Liver (tissue), 9 donors: ENCODE data around the gene CPO. TPM values are rescaled to one million over a fixed set of nuclear protein-coding genes. Genes with fewer than 3 reads are reported as not detected.

Experiments
- DNase-seq: peaks from one replicate; pipeline ENCODE4 v3.0.0-alpha.2; 2017; ENCODE audit warnings: low spot score
- H3K27ac ChIP-seq, 2 donors: one replicate each; pipeline ENCODE4 v1.7.0; 2013; ENCODE audit warnings: inconsistent platforms in 2 of 2, low read length in 2 of 2, control low read depth in 1 of 2, low read depth in 1 of 2, mild to moderate bottlenecking in 1 of 2
- H3K27me3 ChIP-seq, 4 donors: one replicate each; pipeline versions ENCODE4 v1.6.1 to v1.7.0; 2013; ENCODE audit warnings: low read length in 3 of 4, inconsistent platforms in 1 of 4, mild to moderate bottlenecking in 1 of 4, moderate library complexity in 1 of 4; ENCODE audit not compliant: control insufficient read depth in 4 of 4, insufficient read depth in 4 of 4
- H3K36me3 ChIP-seq, 4 donors: one replicate each; pipeline versions ENCODE4 v1.6.1 to v1.7.0; 2013; ENCODE audit warnings: low read length in 3 of 4, mild to moderate bottlenecking in 3 of 4, low read depth in 1 of 4, moderate library complexity in 1 of 4; ENCODE audit not compliant: control insufficient read depth in 4 of 4, insufficient read depth in 3 of 4
- H3K4me1 ChIP-seq, 4 donors: one replicate each; pipeline versions ENCODE4 v1.6.1 to v1.7.0; 2013; ENCODE audit warnings: low read length in 3 of 4, mild to moderate bottlenecking in 3 of 4, moderate library complexity in 1 of 4; ENCODE audit not compliant: control insufficient read depth in 4 of 4, insufficient read depth in 4 of 4
- H3K4me3 ChIP-seq, 3 donors: one replicate each; pipeline versions ENCODE4 v1.6.1 to v1.7.0; 2013; ENCODE audit warnings: low read length in 3 of 3, control low read depth in 1 of 3, low read depth in 1 of 3, mild to moderate bottlenecking in 1 of 3
- H3K9ac ChIP-seq, 2 donors: one replicate each; pipeline ENCODE4 v1.7.0; 2013; ENCODE audit warnings: low read length in 2 of 2, mild to moderate bottlenecking in 2 of 2, moderate library complexity in 2 of 2, control low read depth in 1 of 2, low read depth in 1 of 2
- H3K9me3 ChIP-seq, 4 donors: one replicate each; pipeline versions ENCODE4 v1.6.1 to v1.7.0; 2013; ENCODE audit warnings: low read length in 3 of 4; ENCODE audit not compliant: control insufficient read depth in 4 of 4
- ATF3 ChIP-seq: IDR thresholded peaks from 2 replicates; pipeline ENCODE4 v1.6.1; 2016; ENCODE audit warnings: antibody characterized with exemption
- CTCF ChIP-seq: fragments of 150-350 bp; IDR thresholded peaks from 2 replicates; pipeline ENCODE4 v1.5.1; 2017; ENCODE audit warnings: improper control_type of control experiment, low read depth, low read length; ENCODE audit not compliant: missing input control
- EGR1 ChIP-seq, 2 donors: IDR thresholded peaks; 2 replicates each; pipeline ENCODE4 v1.6.1; 2016 to 2018; ENCODE audit warnings: antibody characterized with exemption in 2 of 2, low read depth in 2 of 2
- FOXA1 ChIP-seq: IDR thresholded peaks from 2 replicates; pipeline ENCODE4 v1.6.1; 2016; ENCODE audit warnings: antibody characterized with exemption
- FOXA2 ChIP-seq: IDR thresholded peaks from 2 replicates; pipeline ENCODE4 v1.6.1; 2016; ENCODE audit warnings: antibody characterized with exemption
- GABPA ChIP-seq, 2 donors: IDR thresholded peaks in 1 of 2; conservative IDR thresholded peaks in 1 of 2; 2 replicates each; pipeline ENCODE4 v1.6.1; 2016; ENCODE audit warnings: antibody characterized with exemption in 2 of 2, mild to moderate bottlenecking in 1 of 2, moderate library complexity in 1 of 2
- HNF4A ChIP-seq, 2 donors: conservative IDR thresholded peaks; 2 replicates each; pipeline ENCODE4 v1.6.1; 2016; ENCODE audit warnings: antibody characterized with exemption in 2 of 2, mild to moderate bottlenecking in 2 of 2
- JUND ChIP-seq, 2 donors: IDR thresholded peaks; 2 replicates each; pipeline ENCODE4 v1.6.1; 2016; ENCODE audit warnings: antibody characterized with exemption in 2 of 2
- MAX ChIP-seq: IDR thresholded peaks from 2 replicates; pipeline ENCODE4 v1.6.1; 2016; ENCODE audit warnings: antibody characterized with exemption
- NR2F2 ChIP-seq: IDR thresholded peaks from 2 replicates; pipeline ENCODE4 v1.6.1; 2016; ENCODE audit warnings: antibody characterized with exemption
- RAD21 ChIP-seq, 2 donors: IDR thresholded peaks; 2 replicates each; pipeline ENCODE4 v1.6.1; 2016; ENCODE audit warnings: antibody characterized with exemption in 2 of 2, mild to moderate bottlenecking in 2 of 2
- RXRA ChIP-seq, 2 donors: IDR thresholded peaks; 2 replicates each; pipeline ENCODE4 v1.6.1; 2017 to 2018; ENCODE audit warnings: antibody characterized with exemption in 2 of 2, mild to moderate bottlenecking in 1 of 2
- SP1 ChIP-seq: IDR thresholded peaks from 2 replicates; pipeline ENCODE4 v1.6.1; 2018; ENCODE audit warnings: antibody characterized with exemption, mild to moderate bottlenecking
- TAF1 ChIP-seq: conservative IDR thresholded peaks from 2 replicates; pipeline ENCODE4 v1.6.1; 2016; ENCODE audit warnings: antibody characterized with exemption, mild to moderate bottlenecking
- YY1 ChIP-seq: IDR thresholded peaks from 2 replicates; pipeline ENCODE4 v1.6.1; 2016; ENCODE audit warnings: antibody characterized with exemption, mild to moderate bottlenecking
- ZBTB33 ChIP-seq: IDR thresholded peaks from 2 replicates; pipeline ENCODE4 v1.6.1; 2016; ENCODE audit warnings: antibody characterized with exemption
- WGBS: extraction: QIAGEN DNeasy Blood & Tissue Kit; methylation state at CpG from one replicate; pipeline ENCODE4 v1.1.7; 2013; 5-methylcytosine and 5-hydroxymethylcytosine counted together
- polyA plus RNA-seq, 2 donors: library from polyadenylated mRNA; stranded (reverse) in 1 of 2; unstranded in 1 of 2; fragments of 200-250 nt in 1 of 2; fragments of >200 nt in 1 of 2; fragmentation: Nextera tagmentation in 1 of 2; extraction: Ambion mirVana in 1 of 2; gene quantifications; one replicate each; pipeline versions ENCODE4 v1.2.1 to v1.2.3, GENCODE V29; 2013 to 2015
- total RNA-seq, 2 donors: library from RNA; depleted of rRNA; stranded (reverse); fragments of >200 nt; gene quantifications; one replicate each; pipeline ENCODE4 v1.2.3, GENCODE V29; 2014
- donor health status: healthy.
- donor health status: healthy.
- donor health status: healthy.
- donor health status: healthy.
- donor health status: healthy.

Gene CPO
- total and polyA plus RNA-seq, 4 donors, result 0.07 to 0.31 (median 0.25) TPM; not detected in 1

GRCh38 chr2:206955253-206955652 is 15.9 kb downstream of the CPO start:
- DNase-seq, result no peak
- no peaks in the 10 kb centered on the region for H3K27me3 ChIP-seq
- H3K4me3 ChIP-seq, result no peak overlapping the region
- peaks cover 0 to 5% (median 0%) of the 10 kb centered on the region in 4 donors for H3K9me3 ChIP-seq
- H3K36me3 ChIP-seq, result no peaks in the 10 kb centered on the region
- H3K9ac ChIP-seq, result no peak overlapping the region
- no peaks in the 10 kb centered on the region for H3K4me1 ChIP-seq
- H3K27ac ChIP-seq, result no peak overlapping the region
- TF ChIP-seq ATF3 (no peak), HNF4A (conservative IDR thresholded peaks at IDR 0.05) (peak in 1 of 2 donors; percentile 21), RAD21 (IDR thresholded peaks at IDR 0.05) (no peak), NR2F2 (no peak), FOXA1 (no peak), ZBTB33 (no peak)

- no peak overlapping the region for H3K9ac ChIP-seq
- no peak overlapping the region for H3K27ac ChIP-seq
- H3K4me3 ChIP-seq, result no peak overlapping the region
- no peaks in the 10 kb centered on the region for H3K36me3 ChIP-seq
- 89% methylated on average over 3 of the region's 3 CpGs for WGBS
- no peaks in the 10 kb centered on the region for H3K27me3 ChIP-seq
- DNase-seq, result no peak
- peaks cover 0 to 5% (median 3%) of the 10 kb centered on the region in 4 donors for H3K4me1 ChIP-seq
- TF ChIP-seq RAD21 (IDR thresholded peaks at IDR 0.05) (no peak), SP1 (no peak), MAX (no peak), RXRA (IDR thresholded peaks at IDR 0.05) (no peak), CTCF (no peak)
- peaks cover 0 to 5% (median 0%) of the 10 kb centered on the region in 4 donors for H3K9me3 ChIP-seq
Observed at GRCh38 chr2:206958261-206958660, 18.9 kb downstream of the CPO start.

DNA sequence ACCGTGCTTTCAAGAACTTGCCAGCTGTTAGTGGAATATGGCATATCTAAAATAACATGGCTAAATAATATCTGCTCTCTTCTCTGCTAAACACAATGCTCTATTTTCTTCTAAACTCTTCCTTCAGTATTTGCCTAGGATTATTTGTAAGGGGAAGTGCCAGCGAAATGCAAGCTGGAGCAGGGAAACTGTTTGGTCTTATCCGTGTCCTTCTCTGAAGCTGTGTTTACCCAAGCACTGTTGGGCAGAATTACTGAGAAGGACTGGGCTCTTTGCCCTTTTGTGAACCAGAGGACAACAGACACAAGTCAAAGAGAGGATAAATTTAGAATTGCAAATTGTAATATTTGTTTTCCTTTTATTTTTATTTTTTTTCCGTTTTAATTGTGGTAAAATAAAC is 23.6 kb downstream of the CPO start:
- peak overlapping the region in 1 of 3 donors; percentile 27 for H3K4me3 ChIP-seq
- H3K36me3 ChIP-seq, result no peaks in the 10 kb centered on the region
- DNase-seq, result no peak
- WGBS, result 22% methylated on average over 4 of the region's 4 CpGs
- peaks cover 0 to 9% (median 5%) of the 10 kb centered on the region in 4 donors for H3K4me1 ChIP-seq
- no peaks in the 10 kb centered on the region for H3K9me3 ChIP-seq
- H3K27me3 ChIP-seq, result no peaks in the 10 kb centered on the region
- TF ChIP-seq JUND (IDR thresholded peaks at IDR 0.05) (no peak), GABPA (IDR thresholded peaks at IDR 0.05 in 1 of 2, conservative IDR thresholded peaks at IDR 0.05 in 1 of 2) (no peak), EGR1 (IDR thresholded peaks at IDR 0.05; ENCODE audit: low read depth in 2 of 2) (no peak), SP1 (no peak), YY1 (no peak), FOXA2 (peak; percentile 58), RXRA (IDR thresholded peaks at IDR 0.05) (peak; percentile 42 to 52), ATF3 (no peak), HNF4A (conservative IDR thresholded peaks at IDR 0.05) (peak; percentile 30 to 44), RAD21 (IDR thresholded peaks at IDR 0.05) (peak in 1 of 2 donors; percentile 20), CTCF (no peak), TAF1 (no peak)
- no peak overlapping the region for H3K27ac ChIP-seq
- H3K9ac ChIP-seq, result peak overlapping the region in 1 of 2 donors; percentile 14
